Mesendoderm (in vitro differentiated cells): ENCODE data around the gene CHRNA9.

ENCODE experiments used
- DNase-seq: peaks from one replicate; pipeline ENCODE4 v3.0.0; 2013
- H2AK5ac ChIP-seq: 2 replicates; pipeline ENCODE4 v1.6.1; 2013; ENCODE audit warnings: low read length, inconsistent platforms
- H2BK120ac ChIP-seq: 2 replicates; pipeline ENCODE4 v1.6.1; 2013; ENCODE audit warnings: low read depth, mild to moderate bottlenecking, low read length, moderate library complexity, mixed read lengths
- H2BK15ac ChIP-seq: replicated peaks from 2 replicates; pipeline ENCODE4 v1.6.1; 2013; ENCODE audit warnings: low read depth, mild to moderate bottlenecking, moderate library complexity
- H2BK5ac ChIP-seq: 2 replicates; pipeline ENCODE4 v1.6.1; 2013; ENCODE audit warnings: low read length, inconsistent platforms
- H3K18ac ChIP-seq: 2 replicates; pipeline ENCODE4 v1.6.1; 2013; ENCODE audit warnings: mild to moderate bottlenecking, low read length, mixed read lengths
- H3K23ac ChIP-seq: one replicate; pipeline ENCODE4 v1.6.1; 2013; ENCODE audit warnings: low read length
- H3K27ac ChIP-seq: 2 replicates; pipeline ENCODE4 v1.5.1; 2013; ENCODE audit warnings: low read depth, mild to moderate bottlenecking, inconsistent platforms, low read length, moderate library complexity
- H3K27me3 ChIP-seq: 2 replicates; pipeline ENCODE4 v1.6.1; 2013; ENCODE audit warnings: low read length, control low read depth, mild to moderate bottlenecking, inconsistent platforms; ENCODE audit not compliant: insufficient read depth, poor library complexity
- H3K36me3 ChIP-seq: 2 replicates; pipeline ENCODE4 v1.6.1; 2013; ENCODE audit warnings: low read length, inconsistent platforms; ENCODE audit not compliant: control insufficient read depth, insufficient read depth
- H3K4ac ChIP-seq: one replicate; pipeline ENCODE4 v1.6.1; 2013; ENCODE audit warnings: low read depth, mild to moderate bottlenecking, low read length, moderate library complexity
- H3K4me1 ChIP-seq: 2 replicates; pipeline ENCODE4 v1.6.1; 2013; ENCODE audit warnings: low read depth, low read length, inconsistent platforms; ENCODE audit not compliant: control insufficient read depth
- H3K4me2 ChIP-seq: 2 replicates; pipeline ENCODE4 v1.6.1; 2013; ENCODE audit warnings: low read length
- H3K4me3 ChIP-seq: 2 replicates; pipeline ENCODE4 v1.5.1; 2013; ENCODE audit warnings: mild to moderate bottlenecking, low read length
- H3K56ac ChIP-seq: one replicate; pipeline ENCODE4 v1.6.1; 2013; ENCODE audit warnings: low read length
- H3K79me1 ChIP-seq: 2 replicates; pipeline ENCODE4 v1.6.1; 2013; ENCODE audit warnings: low read length, inconsistent platforms
- H3K79me2 ChIP-seq: 2 replicates; pipeline ENCODE4 v1.6.1; 2013; ENCODE audit warnings: mild to moderate bottlenecking, low read length; ENCODE audit not compliant: control insufficient read depth, insufficient read depth
- H3K9ac ChIP-seq: 2 replicates; pipeline ENCODE4 v1.6.1; 2013; ENCODE audit warnings: low read length, inconsistent platforms
- H4K5ac ChIP-seq: one replicate; pipeline ENCODE4 v1.6.1; 2013; ENCODE audit warnings: low read length
- H4K8ac ChIP-seq: one replicate; pipeline ENCODE4 v1.6.1; 2013; ENCODE audit warnings: low read depth, mild to moderate bottlenecking, control low read depth, low read length, moderate library complexity
- WGBS: extraction: QIAGEN DNeasy Blood & Tissue Kit; methylation state at CpG from one replicate; pipeline ENCODE4 v1.1.7; 2013; ENCODE audit warnings: low lambda C conversion rate, missing lambda C conversion rate; ENCODE audit not compliant: insufficient coverage; ENCODE audit errors: extremely low coverage; 5-methylcytosine and 5-hydroxymethylcytosine counted together

CHRNA9 gene

GRCh38 chr4:40349561-40350198, 14.5 kb downstream of the CHRNA9 start:
- Histone ChIP-seq H3K27me3 (no peaks in the 10 kb centered on the region), H3K23ac (no peak overlapping the region), H2AK5ac (no peak overlapping the region), H2BK120ac (no peak overlapping the region), H3K79me2 (no peaks in the 10 kb centered on the region), H3K4me1 (no peaks in the 10 kb centered on the region), H4K5ac (no peak overlapping the region), H2BK15ac (no peak overlapping the region), H4K8ac (no peak overlapping the region), H3K79me1 (no peaks in the 10 kb centered on the region), H3K4me3 (no peak overlapping the region), H3K36me3 (no peaks in the 10 kb centered on the region), H3K56ac (no peak overlapping the region), H3K4ac (no peak overlapping the region), H3K4me2 (no peak overlapping the region), H2BK5ac (no peak overlapping the region), H3K18ac (no peak overlapping the region), H3K9ac (no peak overlapping the region), H3K27ac (no peak overlapping the region)
- WGBS = no CpG with 5 or more reads among the region's 5 CpGs
- no peak for DNase-seq

DNA sequence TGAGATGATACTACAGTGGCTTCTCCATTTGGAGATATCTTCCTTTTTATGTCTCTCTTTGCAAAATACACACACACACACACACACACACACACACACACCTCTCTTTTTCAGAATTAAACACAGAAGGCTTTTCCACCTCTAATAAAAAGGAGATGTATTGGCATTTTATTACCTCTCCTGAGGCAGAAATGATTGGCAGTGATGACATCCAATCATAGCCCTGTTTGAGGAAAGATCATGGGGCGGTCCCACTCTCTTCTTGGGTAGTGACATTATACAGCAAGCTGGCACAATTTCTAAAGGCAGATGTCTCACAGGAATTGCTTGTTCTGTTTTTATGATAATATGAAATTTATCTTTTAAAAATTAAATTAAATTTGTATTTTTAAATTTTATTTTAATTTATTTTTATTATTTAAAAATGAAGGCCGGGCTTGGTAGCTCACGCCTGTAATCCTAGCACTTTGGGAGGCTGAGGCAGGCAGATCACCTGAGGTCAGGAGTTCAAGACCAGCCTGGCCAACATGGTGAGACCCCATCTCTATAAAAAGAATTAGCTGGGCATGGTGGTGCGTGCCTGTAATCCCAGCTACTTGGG, 15.6 kb downstream of the CHRNA9 start:
- no peak overlapping the region for H4K8ac ChIP-seq
- no peak overlapping the region for H3K4me2 ChIP-seq
- H3K9ac ChIP-seq = no peak overlapping the region
- H2AK5ac ChIP-seq = no peak overlapping the region
- no peaks in the 10 kb centered on the region for H3K79me2 ChIP-seq
- no peak overlapping the region for H3K18ac ChIP-seq
- no peak overlapping the region for H3K4me3 ChIP-seq
- no peak for DNase-seq
- H3K79me1 ChIP-seq = no peaks in the 10 kb centered on the region
- no peaks in the 10 kb centered on the region for H3K4me1 ChIP-seq
- H4K5ac ChIP-seq = no peak overlapping the region
- H2BK120ac ChIP-seq = no peak overlapping the region
- no CpG with 5 or more reads among the region's 4 CpGs for WGBS
- H3K56ac ChIP-seq = no peak overlapping the region
- H3K27ac ChIP-seq = no peak overlapping the region
- H3K27me3 ChIP-seq = no peaks in the 10 kb centered on the region
- H3K36me3 ChIP-seq = no peaks in the 10 kb centered on the region
- H2BK5ac ChIP-seq = no peak overlapping the region
- no peak overlapping the region for H2BK15ac ChIP-seq
- no peak overlapping the region for H3K4ac ChIP-seq
- no peak overlapping the region for H3K23ac ChIP-seq

GRCh38 chr4:40354158-40354557, 19.0 kb downstream of the CHRNA9 start:
- Histone ChIP-seq H3K79me2 (no peaks in the 10 kb centered on the region), H3K23ac (no peak overlapping the region), H2AK5ac (no peak overlapping the region), H2BK5ac (no peak overlapping the region), H3K18ac (no peak overlapping the region), H4K8ac (no peak overlapping the region), H3K9ac (no peak overlapping the region), H3K27me3 (no peaks in the 10 kb centered on the region), H2BK120ac (no peak overlapping the region), H3K4ac (no peak overlapping the region), H3K4me3 (no peak overlapping the region), H2BK15ac (no peak overlapping the region), H3K4me1 (no peaks in the 10 kb centered on the region), H3K56ac (no peak overlapping the region), H3K4me2 (no peak overlapping the region), H3K79me1 (no peaks in the 10 kb centered on the region), H3K36me3 (no peaks in the 10 kb centered on the region), H4K5ac (no peak overlapping the region), H3K27ac (no peak overlapping the region)
- WGBS = no CpG with 5 or more reads among the region's 11 CpGs
- no peak for DNase-seq

DNA sequence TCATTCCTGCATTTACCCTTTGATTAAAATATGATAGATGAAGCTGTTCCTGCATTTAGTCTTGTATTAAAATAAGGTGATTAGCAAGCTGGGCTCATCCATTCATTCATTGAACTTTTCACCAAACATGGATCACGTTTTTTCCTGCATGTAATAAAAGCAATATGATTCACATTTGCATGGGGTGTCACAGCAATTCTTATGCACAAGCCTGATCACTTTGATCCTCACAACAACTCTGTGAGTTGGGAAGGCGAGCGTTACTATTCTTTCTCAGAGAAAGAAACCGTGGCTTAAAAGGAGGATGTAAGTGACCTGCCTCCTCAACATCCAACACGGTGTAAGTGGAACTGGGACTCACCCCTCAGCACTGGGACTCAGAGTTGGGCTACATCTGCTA, 20.0 kb downstream of the CHRNA9 start:
- Histone ChIP-seq H3K27ac (no peak overlapping the region), H3K4me3 (no peak overlapping the region), H3K4me1 (no peaks in the 10 kb centered on the region), H4K5ac (no peak overlapping the region), H4K8ac (no peak overlapping the region), H3K79me2 (no peaks in the 10 kb centered on the region), H3K4me2 (no peak overlapping the region), H3K79me1 (no peaks in the 10 kb centered on the region), H3K18ac (no peak overlapping the region), H3K36me3 (no peaks in the 10 kb centered on the region), H3K23ac (no peak overlapping the region), H3K27me3 (no peaks in the 10 kb centered on the region), H2BK120ac (no peak overlapping the region), H3K4ac (no peak overlapping the region), H2AK5ac (no peak overlapping the region), H3K56ac (no peak overlapping the region), H2BK5ac (no peak overlapping the region), H3K9ac (no peak overlapping the region), H2BK15ac (no peak overlapping the region)
- no CpG with 5 or more reads among the region's 5 CpGs for WGBS
- no peak for DNase-seq

- H3K79me1 ChIP-seq = no peaks in the 10 kb centered on the region
- no peak overlapping the region for H3K9ac ChIP-seq
- no peak overlapping the region for H3K56ac ChIP-seq
- H3K23ac ChIP-seq = no peak overlapping the region
- H4K5ac ChIP-seq = no peak overlapping the region
- no peaks in the 10 kb centered on the region for H3K36me3 ChIP-seq
- no CpG with 5 or more reads among the region's 5 CpGs for WGBS
- no peak overlapping the region for H2BK15ac ChIP-seq
- H3K4me1 ChIP-seq = no peaks in the 10 kb centered on the region
- H4K8ac ChIP-seq = no peak overlapping the region
- no peak overlapping the region for H2BK120ac ChIP-seq
- H3K27ac ChIP-seq = no peak overlapping the region
- H3K79me2 ChIP-seq = no peaks in the 10 kb centered on the region
- H3K4me2 ChIP-seq = no peak overlapping the region
- H3K27me3 ChIP-seq = no peaks in the 10 kb centered on the region
- H2BK5ac ChIP-seq = no peak overlapping the region
- H3K4ac ChIP-seq = no peak overlapping the region
- no peak overlapping the region for H2AK5ac ChIP-seq
- H3K4me3 ChIP-seq = no peak overlapping the region
- H3K18ac ChIP-seq = no peak overlapping the region
- DNase-seq = no peak
These were observed 22.6 kb downstream of the CHRNA9 start for GRCh38 chr4:40357738-40358137.

- Histone ChIP-seq H3K56ac (no peak overlapping the region), H4K8ac (no peak overlapping the region), H3K79me2 (no peaks in the 10 kb centered on the region), H3K36me3 (no peaks in the 10 kb centered on the region), H3K27me3 (no peaks in the 10 kb centered on the region), H3K23ac (no peak overlapping the region), H4K5ac (no peak overlapping the region), H3K18ac (no peak overlapping the region), H3K4ac (no peak overlapping the region), H2BK15ac (no peak overlapping the region), H2BK5ac (no peak overlapping the region), H3K4me2 (no peak overlapping the region), H3K4me1 (no peaks in the 10 kb centered on the region), H3K79me1 (no peaks in the 10 kb centered on the region), H2AK5ac (no peak overlapping the region), H3K4me3 (no peak overlapping the region), H3K9ac (no peak overlapping the region), H3K27ac (no peak overlapping the region), H2BK120ac (no peak overlapping the region)
- no CpG with 5 or more reads among the region's 3 CpGs for WGBS
- no peak for DNase-seq
These were observed 26.2 kb downstream of the CHRNA9 start for GRCh38 chr4:40361338-40361737.
